HAP-1 (cell line): Measurements from ENCODE around the gene PTH1R.
A peak's percentile ranks its signal among the peaks of the same experiment; 100 is the strongest.
"Not testable (repeated sequence)": the region's sequence is repeated elsewhere in the genome, so short reads cannot be mapped to it uniquely, and the experiment has no call there.

Source experiments
- DNase-seq, 2 experiments: peaks; one replicate each; pipeline ENCODE4 v3.0.0-alpha.2; 2016 to 2020; ENCODE audit warnings: low spot score in 2 of 2
- H3K27me3 ChIP-seq: fragments of 250-450 bp; sonication (Bioruptor Pico); 2 replicates; pipeline ENCODE4 v1.5.1; 2020; ENCODE audit warnings: low read depth, mild to moderate bottlenecking, moderate library complexity
- H3K36me3 ChIP-seq: fragments of 250-450 bp; sonication (Bioruptor Pico); replicated peaks from 2 replicates; pipeline ENCODE4 v1.5.1; 2020; ENCODE audit warnings: mild to moderate bottlenecking
- H3K4me1 ChIP-seq: fragments of 250-450 bp; sonication (Bioruptor Pico); 2 replicates; pipeline ENCODE4 v1.5.1; 2020; ENCODE audit warnings: mild to moderate bottlenecking
- H3K4me3 ChIP-seq: fragments of 250-450 bp; sonication (Bioruptor Pico); 2 replicates; pipeline ENCODE4 v1.5.1; 2020; ENCODE audit warnings: mild to moderate bottlenecking, moderate library complexity
- H3K9me3 ChIP-seq: fragments of 250-450 bp; sonication (Bioruptor Pico); 2 replicates; pipeline ENCODE4 v1.5.1; 2020; ENCODE audit warnings: mild to moderate bottlenecking, moderate library complexity
- in situ Hi-C: fragments of 300-500 bp; cut with MboI; formaldehyde crosslinking; loops from 3 replicates; pipeline ENCODE4 v1.14.3; 2020; ENCODE audit warnings: low sequenced_read_pairs, inconsistent platforms, mixed read lengths

Gene PTH1R

DNA sequence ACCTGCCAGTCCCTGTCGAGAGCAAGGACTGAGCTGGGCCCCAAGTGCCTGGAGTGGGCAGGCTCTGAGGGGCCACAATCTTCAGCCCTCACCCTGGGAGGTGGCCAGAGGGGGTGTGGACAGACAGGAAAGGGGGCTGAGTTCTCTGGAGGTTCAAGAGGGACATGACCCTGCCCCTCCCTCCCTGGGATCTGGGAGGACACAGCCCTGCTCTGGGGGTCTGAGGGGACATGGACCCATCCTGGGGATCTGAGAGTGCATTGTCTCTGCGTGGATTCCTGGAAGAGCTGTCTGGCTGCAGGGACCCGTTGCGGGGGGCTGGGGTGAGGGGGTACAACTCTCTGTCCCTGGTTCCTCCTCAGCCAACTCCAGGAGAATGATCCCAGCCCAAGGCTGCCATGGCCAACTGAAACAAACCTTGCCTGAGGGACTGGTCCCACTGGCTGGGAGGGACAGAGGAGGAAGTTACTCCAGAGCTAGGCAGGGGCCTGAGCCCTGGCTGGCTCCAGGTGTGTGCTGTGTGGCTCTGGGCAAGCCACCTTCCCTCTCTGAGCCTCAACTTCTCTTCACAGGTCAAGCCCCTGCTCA lies 29.0 kb downstream of the PTH1R start:
- H3K4me3 ChIP-seq, result no peak overlapping the region
- no peaks in the 10 kb centered on the region for H3K36me3 ChIP-seq
- no peaks in the 10 kb centered on the region for H3K4me1 ChIP-seq
- H3K27me3 ChIP-seq, result no peaks in the 10 kb centered on the region
- in situ Hi-C loops, result loop anchor here (25.0 kb wide), 1 partner anchor 456 kb away; no protein-coding TSS in a partner anchor
- no peak for DNase-seq
- no peaks in the 10 kb centered on the region for H3K9me3 ChIP-seq

DNA sequence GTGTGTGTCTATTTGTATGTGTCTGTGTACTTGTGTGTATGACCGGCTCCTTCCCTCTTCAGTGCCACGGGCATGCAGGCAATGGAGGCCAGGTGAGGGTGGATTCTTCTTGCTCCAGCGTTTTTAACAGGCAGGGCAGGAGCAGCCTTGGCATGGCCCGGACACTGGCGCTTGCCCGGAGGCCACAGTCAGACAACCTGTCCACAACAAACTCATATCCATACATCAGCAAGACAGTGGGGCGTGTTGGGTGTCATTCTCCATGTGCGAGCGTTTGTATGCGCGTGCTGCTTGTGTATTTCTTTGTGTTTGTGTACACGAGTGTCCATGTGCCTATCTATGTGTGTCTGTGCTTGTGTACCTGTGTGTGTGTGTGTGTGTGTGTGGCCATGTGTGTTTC lies 29.8 kb downstream of the PTH1R start:
- Histone ChIP-seq H3K36me3 (no peaks in the 10 kb centered on the region), H3K9me3 (no peaks in the 10 kb centered on the region), H3K4me1 (no peaks in the 10 kb centered on the region), H3K4me3 (no peak overlapping the region), H3K27me3 (no peaks in the 10 kb centered on the region)
- DNase-seq, result no peak
- in situ Hi-C loops, result loop anchor here (25.0 kb wide), 1 partner anchor 455 kb away; no protein-coding TSS in a partner anchor

DNA sequence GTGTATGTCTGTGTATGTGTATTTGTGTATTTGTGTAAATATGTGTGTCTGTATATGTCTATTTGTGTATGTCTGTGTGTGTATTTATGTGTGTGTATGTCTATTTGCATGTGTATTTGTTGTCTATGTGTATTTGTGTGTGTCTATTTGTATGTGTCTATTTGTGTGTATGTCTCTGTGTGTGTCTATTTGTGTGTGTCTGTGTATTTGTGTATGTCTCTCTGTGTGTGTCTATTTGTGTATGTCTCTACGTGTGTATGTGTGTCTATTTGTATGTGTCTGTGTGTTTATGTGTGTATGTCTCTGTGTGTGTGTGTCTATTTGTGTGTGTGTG lies 30.4 kb downstream of the PTH1R start:
- H3K4me3 ChIP-seq, result no peak overlapping the region
- no peaks in the 10 kb centered on the region for H3K27me3 ChIP-seq
- H3K4me1 ChIP-seq, result no peaks in the 10 kb centered on the region
- H3K9me3 ChIP-seq, result no peaks in the 10 kb centered on the region
- no peaks in the 10 kb centered on the region for H3K36me3 ChIP-seq
- in situ Hi-C loops, result loop anchor here (25.0 kb wide), 1 partner anchor 454 kb away; no protein-coding TSS in a partner anchor
- no peak for DNase-seq

DNA sequence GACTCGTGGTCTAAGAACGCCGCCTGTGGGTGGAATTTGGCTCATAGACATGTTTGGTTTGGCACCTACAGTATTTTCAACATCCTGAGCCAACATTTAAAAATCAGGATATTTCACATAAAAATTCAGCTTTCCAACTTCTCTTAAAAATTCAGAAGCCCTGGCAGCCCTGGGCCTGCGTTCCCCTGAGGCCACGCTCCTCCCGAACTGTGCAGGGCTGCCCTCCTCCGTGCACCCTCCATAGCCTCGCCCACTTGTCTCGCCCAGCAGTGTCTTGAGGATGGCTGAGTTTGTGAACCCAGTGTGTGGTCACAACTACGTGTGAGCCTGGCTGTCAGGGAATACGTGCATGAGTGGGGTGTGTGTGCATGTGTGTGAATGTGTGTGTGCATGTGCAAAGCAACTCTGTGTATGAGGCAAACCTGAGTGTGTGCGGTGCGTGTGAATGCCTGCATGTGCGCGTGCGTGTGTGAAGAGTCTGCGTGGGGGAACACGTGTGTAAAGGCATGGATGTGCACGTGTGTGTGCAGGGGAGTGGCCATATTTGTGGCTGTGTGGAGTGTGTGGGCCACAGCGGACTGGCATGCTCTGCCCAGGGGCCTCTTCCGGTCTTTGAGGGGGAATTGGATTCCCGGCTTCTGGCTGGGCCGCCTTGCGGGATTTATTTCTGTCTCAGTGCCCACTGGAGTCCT lies 30.9 kb downstream of the PTH1R start:
- no peaks in the 10 kb centered on the region for H3K4me1 ChIP-seq
- in situ Hi-C loops, result loop anchor here (25.0 kb wide), 1 partner anchor 454 kb away; no protein-coding TSS in a partner anchor
- H3K9me3 ChIP-seq, result no peaks in the 10 kb centered on the region
- no peaks in the 10 kb centered on the region for H3K36me3 ChIP-seq
- no peak overlapping the region for H3K4me3 ChIP-seq
- DNase-seq, result no peak
- no peaks in the 10 kb centered on the region for H3K27me3 ChIP-seq

DNA sequence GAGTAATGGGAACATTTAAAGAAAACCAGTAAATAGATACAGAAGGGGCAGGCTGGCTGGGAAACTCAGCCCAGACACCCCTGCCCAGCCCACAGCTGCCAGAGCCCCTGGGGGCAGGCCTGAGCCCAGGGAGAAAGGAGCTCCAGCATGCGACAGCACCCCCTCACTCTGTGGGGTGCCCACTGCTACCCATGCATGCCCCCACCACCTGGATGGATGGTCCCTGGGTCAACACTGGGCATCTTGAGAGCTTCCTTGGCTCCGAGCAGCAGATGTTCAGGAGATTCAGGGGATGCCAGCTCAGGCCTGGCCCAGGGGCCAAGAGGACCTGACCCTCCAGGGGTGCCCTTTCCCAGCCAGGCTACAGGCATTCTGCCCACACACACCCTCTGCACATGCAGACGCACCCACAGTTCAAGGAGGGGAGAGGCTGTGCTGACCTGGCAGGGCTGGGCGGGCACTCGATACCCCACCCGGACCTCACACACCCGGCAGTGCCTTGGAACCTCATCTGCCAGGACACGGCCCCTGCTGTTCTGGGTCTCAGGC lies 31.5 kb downstream of the PTH1R start:
- in situ Hi-C loops, result loop anchor here (25.0 kb wide), 1 partner anchor 453 kb away; no protein-coding TSS in a partner anchor
- Histone ChIP-seq H3K4me1 (no peaks in the 10 kb centered on the region), H3K36me3 (no peaks in the 10 kb centered on the region), H3K4me3 (no peak overlapping the region), H3K27me3 (no peaks in the 10 kb centered on the region), H3K9me3 (no peaks in the 10 kb centered on the region)
- no peak for DNase-seq

DNA sequence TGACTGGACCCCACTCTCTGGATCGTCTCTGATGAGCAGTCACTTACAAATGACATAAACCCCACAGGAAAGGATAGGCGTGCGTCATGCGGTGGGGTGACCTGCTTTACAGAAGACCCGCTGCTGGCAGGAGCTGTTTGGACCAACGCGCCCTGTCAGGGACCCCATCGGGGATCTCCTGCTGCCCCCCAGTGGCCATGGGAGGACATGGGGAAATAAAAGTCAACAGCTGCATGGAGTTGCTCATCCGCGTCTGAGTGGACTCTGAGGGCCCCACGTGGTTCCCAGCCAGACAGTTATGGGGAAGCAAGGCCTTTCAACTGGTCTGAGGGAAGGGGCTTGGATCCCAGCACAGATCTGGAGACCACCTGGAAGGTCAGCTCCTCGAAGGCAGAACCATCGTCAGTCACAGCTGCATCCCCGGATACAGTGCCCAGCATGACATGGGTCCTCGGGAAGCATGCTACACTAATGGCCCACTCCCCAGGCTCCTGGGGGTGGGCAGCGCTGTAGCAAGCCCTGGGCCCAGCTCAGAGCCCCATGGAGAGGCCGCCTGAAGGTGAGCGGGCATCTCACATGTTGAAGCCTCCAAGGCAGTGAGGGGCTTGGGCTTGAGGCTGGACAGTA lies 32.1 kb downstream of the PTH1R start:
- Histone ChIP-seq H3K9me3 (no peaks in the 10 kb centered on the region), H3K4me1 (no peaks in the 10 kb centered on the region), H3K36me3 (no peaks in the 10 kb centered on the region), H3K27me3 (no peaks in the 10 kb centered on the region), H3K4me3 (no peak overlapping the region)
- in situ Hi-C loops, result loop anchor here (25.0 kb wide), 1 partner anchor 453 kb away; no protein-coding TSS in a partner anchor
- DNase-seq, result peak; percentile 74 to 92

DNA sequence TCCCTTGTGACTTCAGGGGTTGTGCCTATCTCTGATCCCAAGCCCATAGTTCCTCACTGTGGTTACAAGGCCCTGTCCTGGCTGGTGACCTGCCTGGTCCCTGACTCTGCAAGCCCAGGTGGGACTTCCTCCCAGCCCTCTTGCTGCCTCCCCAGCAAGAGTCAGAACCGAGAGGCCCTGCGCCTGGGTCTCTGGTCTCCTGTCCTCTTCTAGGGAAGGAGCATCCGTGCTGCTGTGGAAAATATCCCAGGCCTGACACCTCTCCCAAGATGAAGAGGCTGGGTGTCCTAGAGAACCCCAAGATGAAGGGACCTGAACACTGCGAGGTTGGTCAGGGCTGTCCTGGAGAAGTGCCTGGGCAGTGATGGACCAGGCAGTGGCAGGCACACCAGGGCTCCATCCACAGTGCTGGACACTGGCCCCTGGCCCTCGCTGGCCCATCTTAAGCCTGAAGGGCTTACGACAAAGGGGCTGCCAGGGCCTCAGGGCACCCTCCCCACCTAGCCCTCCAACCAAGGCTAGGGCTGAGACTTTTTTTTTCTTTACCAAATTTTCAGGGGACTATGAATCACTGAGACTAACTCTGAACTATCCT lies 32.7 kb downstream of the PTH1R start:
- no peak for DNase-seq
- Histone ChIP-seq H3K4me1 (no peaks in the 10 kb centered on the region), H3K9me3 (no peaks in the 10 kb centered on the region), H3K4me3 (no peak overlapping the region), H3K27me3 (no peaks in the 10 kb centered on the region), H3K36me3 (no peaks in the 10 kb centered on the region)
- in situ Hi-C loops, result loop anchor here (25.0 kb wide), 1 partner anchor 452 kb away; no protein-coding TSS in a partner anchor

DNA sequence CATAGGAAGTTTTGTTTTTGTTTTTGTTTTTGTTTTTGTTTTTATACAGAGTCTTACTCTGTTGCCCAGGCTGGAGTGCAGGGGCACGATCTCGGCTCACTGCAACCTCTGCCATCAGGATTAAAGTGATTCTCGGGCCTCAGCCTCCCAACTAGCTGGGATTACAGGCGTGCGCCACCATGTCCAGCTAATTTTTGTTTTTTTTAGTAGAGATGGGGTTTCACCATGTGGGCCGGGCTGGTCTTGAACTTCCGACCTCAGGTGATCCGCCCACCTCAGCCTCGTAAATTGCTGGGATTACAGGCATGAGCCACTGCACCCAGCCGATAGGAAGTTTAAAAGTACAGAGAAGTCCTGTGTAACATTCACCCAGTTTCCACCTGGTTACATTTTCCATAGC lies 33.4 kb downstream of the PTH1R start:
- not testable (repeated sequence) for DNase-seq, H3K4me3 ChIP-seq, H3K4me1 ChIP-seq, H3K27me3 ChIP-seq, H3K36me3 ChIP-seq, H3K9me3 ChIP-seq
- in situ Hi-C loops, result loop anchor here (25.0 kb wide), 1 partner anchor 451 kb away; no protein-coding TSS in a partner anchor

DNA sequence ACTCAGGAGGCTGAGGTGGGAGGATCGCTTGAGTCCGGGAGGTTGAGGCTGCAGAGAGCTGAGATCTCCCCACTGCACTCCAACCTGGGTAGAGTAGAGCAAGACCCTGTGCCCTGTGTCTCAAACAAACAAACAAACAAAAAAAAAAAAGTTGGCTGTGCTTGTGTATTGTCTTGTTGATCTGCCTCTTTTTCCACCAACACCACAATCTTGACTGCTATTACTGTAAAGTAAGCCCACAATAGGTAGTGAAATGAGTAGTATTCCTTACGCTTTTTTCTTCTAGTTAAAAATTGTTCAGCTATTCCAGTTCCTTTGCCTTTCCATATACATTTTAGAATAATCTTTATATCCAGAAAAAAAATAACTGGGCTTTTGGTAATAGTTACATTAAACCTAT lies 35.5 kb downstream of the PTH1R start:
- no peak overlapping the region for H3K4me3 ChIP-seq
- peaks cover 9% of the 10 kb centered on the region; the same call in 1 of the 2 replicates for H3K36me3 ChIP-seq
- in situ Hi-C loops, result loop anchor here (25.0 kb wide), 1 partner anchor 449 kb away; no protein-coding TSS in a partner anchor
- H3K9me3 ChIP-seq, result no peaks in the 10 kb centered on the region; the same call in 1 of the 2 replicates
- DNase-seq, result no peak
- no peaks in the 10 kb centered on the region for H3K4me1 ChIP-seq
- no peaks in the 10 kb centered on the region for H3K27me3 ChIP-seq

DNA sequence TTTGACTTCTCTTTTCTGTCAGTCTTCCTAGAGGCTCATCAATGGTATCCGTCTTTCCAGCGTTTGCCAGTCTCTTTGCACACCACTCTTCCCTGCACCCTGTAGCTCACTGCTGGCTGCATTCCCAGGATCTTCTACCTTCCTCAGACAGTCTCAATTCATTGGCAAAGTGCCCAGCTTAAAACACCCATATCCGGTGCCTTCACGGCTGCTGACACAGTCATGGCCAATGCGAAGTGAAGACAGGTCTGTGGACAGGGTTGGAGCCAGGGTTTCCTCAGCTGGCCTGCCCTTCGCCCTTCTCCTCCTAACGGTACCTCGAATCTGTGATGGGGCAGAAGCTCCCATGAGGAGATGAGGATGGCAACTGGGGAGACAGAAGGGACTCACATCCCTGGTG lies 36.1 kb downstream of the PTH1R start:
- Histone ChIP-seq H3K36me3 (peaks cover 9% of the 10 kb centered on the region; the same call in 1 of the 2 replicates), H3K27me3 (no peaks in the 10 kb centered on the region), H3K4me3 (no peak overlapping the region), H3K9me3 (no peaks in the 10 kb centered on the region; the same call in 1 of the 2 replicates), H3K4me1 (no peaks in the 10 kb centered on the region)
- DNase-seq, result no peak
- in situ Hi-C loops, result loop anchor here (25.0 kb wide), 1 partner anchor 449 kb away; no protein-coding TSS in a partner anchor

DNA sequence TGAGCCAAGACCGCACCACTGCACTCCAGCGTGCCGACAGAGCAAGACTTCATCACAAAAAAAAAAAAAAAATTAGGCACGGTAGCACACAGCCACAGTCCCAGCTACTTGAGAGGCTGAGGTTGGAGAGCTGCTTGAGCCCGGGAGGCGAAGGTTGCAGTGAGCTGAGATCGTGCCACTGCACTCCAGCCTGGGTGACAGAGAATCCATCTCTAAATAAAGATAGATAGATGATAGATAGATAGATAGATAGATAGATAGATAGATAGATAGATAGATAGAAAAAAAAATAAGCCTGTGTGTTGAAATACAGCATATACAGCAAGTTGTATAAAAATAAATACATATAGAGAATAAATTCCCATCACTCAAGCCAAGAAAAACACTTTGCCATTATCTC lies 37.3 kb downstream of the PTH1R start:
- no peaks in the 10 kb centered on the region; the same call in 1 of the 2 replicates for H3K9me3 ChIP-seq
- H3K4me3 ChIP-seq, result no peak overlapping the region
- in situ Hi-C loops, result loop anchor here (25.0 kb wide), 1 partner anchor 447 kb away; no protein-coding TSS in a partner anchor
- no peak for DNase-seq
- H3K36me3 ChIP-seq, result peaks cover 17% of the 10 kb centered on the region
- H3K4me1 ChIP-seq, result no peaks in the 10 kb centered on the region
- no peaks in the 10 kb centered on the region for H3K27me3 ChIP-seq

DNA sequence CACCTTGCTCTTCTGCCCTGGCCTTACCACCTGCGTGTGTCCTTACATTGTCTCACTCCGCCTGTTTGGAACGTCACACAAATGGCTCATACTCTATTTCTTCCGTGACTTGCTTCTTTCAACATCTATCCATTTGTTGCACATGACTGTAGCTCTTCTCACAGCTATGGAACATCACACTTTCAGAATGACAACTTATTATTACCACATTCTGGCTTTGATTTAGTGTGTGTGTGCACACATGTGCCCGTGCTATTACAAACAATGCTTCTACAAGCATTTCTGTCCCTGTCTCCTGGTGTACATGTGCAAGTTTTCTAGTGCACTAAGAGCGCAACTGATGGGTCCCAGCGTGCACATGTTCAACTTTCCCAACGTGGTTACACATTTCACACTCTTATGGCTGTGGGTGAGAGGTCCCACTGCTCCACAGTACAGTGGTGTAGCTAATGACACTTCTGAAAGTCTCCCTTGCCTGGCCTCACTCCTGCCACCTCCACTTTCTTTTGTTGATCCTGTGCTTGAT lies 37.8 kb downstream of the PTH1R start:
- no peaks in the 10 kb centered on the region; the same call in 1 of the 2 replicates for H3K9me3 ChIP-seq
- H3K36me3 ChIP-seq, result peaks cover 22% of the 10 kb centered on the region
- no peaks in the 10 kb centered on the region for H3K27me3 ChIP-seq
- no peak for DNase-seq
- no peaks in the 10 kb centered on the region for H3K4me1 ChIP-seq
- H3K4me3 ChIP-seq, result no peak overlapping the region
- in situ Hi-C loops, result loop anchor here (25.0 kb wide), 1 partner anchor 447 kb away; no protein-coding TSS in a partner anchor

DNA sequence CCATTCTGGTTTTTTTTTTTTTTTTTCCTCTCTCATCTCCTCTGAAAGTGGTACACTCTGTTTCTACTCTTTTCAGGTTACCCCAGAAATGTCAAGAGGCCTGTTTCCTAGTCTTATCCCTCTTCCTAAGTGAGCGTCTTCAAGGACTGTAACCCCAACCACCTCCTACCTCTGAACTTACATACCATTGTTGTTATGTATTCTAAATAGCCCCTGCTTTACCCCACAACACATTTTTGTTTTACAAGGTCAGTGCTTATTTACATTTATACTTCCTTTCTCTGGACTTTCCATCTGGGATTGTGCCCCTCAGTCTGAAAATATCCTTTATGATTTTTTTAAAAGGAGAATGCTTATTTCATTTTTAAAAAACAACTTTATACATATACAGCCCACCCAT lies 38.8 kb downstream of the PTH1R start:
- in situ Hi-C loops, result loop anchor here (25.0 kb wide), 1 partner anchor 446 kb away; no protein-coding TSS in a partner anchor
- H3K36me3 ChIP-seq, result peaks cover 31% of the 10 kb centered on the region
- no peaks in the 10 kb centered on the region for H3K27me3 ChIP-seq
- H3K4me1 ChIP-seq, result no peaks in the 10 kb centered on the region
- H3K4me3 ChIP-seq, result no peak overlapping the region
- no peaks in the 10 kb centered on the region; the same call in 1 of the 2 replicates for H3K9me3 ChIP-seq
- no peak for DNase-seq
